ENCODE results near the gene SNN. TPM values are rescaled to one million over a fixed set of nuclear protein-coding genes. Genes with fewer than 3 reads are reported as not detected.

The SNN gene
- 84.2 TPM for polyA plus RNA-seq (2013, experiment 1 of 2)
- 83.6 TPM for polyA plus RNA-seq (2013, experiment 2 of 2)

DNA sequence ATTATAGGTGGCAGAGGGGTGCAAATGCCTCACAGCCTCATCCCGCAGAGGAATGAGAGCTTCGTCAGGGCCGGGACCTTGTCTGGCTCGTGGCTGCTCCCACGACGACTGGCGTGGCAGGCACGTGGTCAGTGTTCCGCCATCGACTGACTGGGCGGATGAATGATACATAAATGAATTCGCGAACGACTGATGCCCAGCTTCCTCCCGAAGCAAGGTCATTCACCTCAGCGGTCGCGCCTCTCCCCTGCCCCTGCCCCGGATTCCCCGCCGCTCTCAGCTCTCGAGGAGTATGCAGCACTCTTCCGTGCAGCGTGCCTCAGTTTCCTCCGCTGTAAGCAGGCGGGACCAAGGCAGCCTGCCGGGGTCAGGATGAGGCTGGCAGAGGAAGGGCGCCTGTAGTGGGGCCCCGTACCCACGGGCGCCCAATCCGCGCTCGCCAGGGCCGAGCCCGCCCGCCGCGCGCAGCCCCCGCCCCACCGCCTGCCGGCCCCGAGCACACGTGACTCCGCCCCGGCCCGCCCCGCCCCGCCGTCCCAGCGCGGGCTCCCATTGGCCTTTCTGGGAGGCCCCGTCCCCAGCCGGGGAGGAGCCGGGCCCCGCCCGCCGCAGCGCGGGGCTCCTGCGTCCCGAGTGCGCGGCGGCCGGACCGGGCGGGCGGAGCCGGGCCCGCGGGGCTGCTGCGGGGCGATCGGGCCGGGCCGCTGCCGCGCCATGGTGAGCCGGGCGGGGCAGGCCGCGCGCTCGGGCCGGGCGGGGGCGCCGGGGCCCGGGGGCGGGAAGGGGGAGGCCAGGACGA, at the start of gene SNN:
Gene SNN (plus strand): TSS at position 632 of the 799 bp plus-strand sequence. CDS start 7,605 bp downstream, outside the sequence.
- H2BK12ac ChIP-seq (ENCODE audit: low read length): peak within 1 kb of the TSS; percentile 66
- H4K91ac ChIP-seq (ENCODE audit: low read depth, low read length, poor library complexity): peak within 1 kb of the TSS; percentile 81
- H2BK5ac ChIP-seq (ENCODE audit: low read length): peak within 1 kb of the TSS; percentile 90
- H3K4me2 ChIP-seq (ENCODE audit: insufficient read depth, low read length, poor library complexity, severe bottlenecking): peak within 1 kb of the TSS; percentile 69
- H3K4ac ChIP-seq (ENCODE audit: low read length): peak within 1 kb of the TSS; percentile 98
- H2BK120ac ChIP-seq (ENCODE audit: low read depth, low read length): peak within 1 kb of the TSS; percentile 61
- peak within 1 kb of the TSS; percentile 93 for H2BK15ac ChIP-seq (ENCODE audit: low read length)
- no peak within 1 kb of the TSS for H3K27ac ChIP-seq (replicated peaks; ENCODE audit: low read length)
- H3K14ac ChIP-seq (ENCODE audit: low read length): peak within 1 kb of the TSS; percentile 95
- peaks cover 5 to 21% of the 10 kb centered on the region in 2 donors for H3K36me3 ChIP-seq (replicated peaks in 1 of 2; ENCODE audit: control insufficient read depth in 2 of 2, insufficient read depth in 2 of 2, low read length in 2 of 2)
- H3K79me1 ChIP-seq (ENCODE audit: low read depth, low read length): peaks cover 34% of the 10 kb centered on the region
- WGBS, 2 donors (ENCODE audit: extremely low coverage in 2 of 2, insufficient read length in 2 of 2, insufficient replicate concordance in 1 of 2): no CpG with 5 or more reads among the region's 93 CpGs
- H3K9me3 ChIP-seq (replicated peaks in 1 of 2; ENCODE audit: control insufficient read depth in 2 of 2, insufficient read depth in 1 of 2, low read depth in 1 of 2, low read length in 2 of 2): no peaks in the 10 kb centered on the region
- peak; percentile 85 for DNase-seq (ENCODE audit: low spot score)
- peak within 1 kb of the TSS; percentile 100 for H3K18ac ChIP-seq (ENCODE audit: low read length)
- peak within 1 kb of the TSS; percentile 31 for H4K8ac ChIP-seq (ENCODE audit: low read depth, low read length)
- H2AK5ac ChIP-seq (ENCODE audit: low read depth, low read length): peak within 1 kb of the TSS; percentile 100
- H3K4me1 ChIP-seq (ENCODE audit: control insufficient read depth in 2 of 2, insufficient read depth in 1 of 2, low read depth in 1 of 2, low read length in 2 of 2): peaks cover 24 to 33% of the 10 kb centered on the region in 2 donors
- H3K27me3 ChIP-seq (ENCODE audit: control insufficient read depth in 3 of 3, insufficient read depth in 3 of 3, low read depth in 1 of 3, low read length in 3 of 3): no peaks in the 10 kb centered on the region
- H2AFZ ChIP-seq (ENCODE audit: low read length): peak within 1 kb of the TSS; percentile 97
- peak within 1 kb of the TSS; percentile 100 for H3K9ac ChIP-seq (ENCODE audit: low read depth, low read length, poor library complexity)
- peak within 1 kb of the TSS; percentile 85 for H3K23ac ChIP-seq (ENCODE audit: low read depth, low read length, poor library complexity)
- H3K4me3 ChIP-seq (ENCODE audit: low read length in 2 of 2): peak within 1 kb of the TSS; percentile 96 to 99

GRCh38 chr16:11619327-11619851, 48.9 kb upstream of the SNN start:
- H2BK12ac ChIP-seq (ENCODE audit: low read length): no peak overlapping the region
- H3K79me1 ChIP-seq (ENCODE audit: low read depth, low read length): no peaks in the 10 kb centered on the region
- H3K23ac ChIP-seq (ENCODE audit: low read depth, low read length, poor library complexity): no peak overlapping the region
- WGBS, 2 donors (ENCODE audit: extremely low coverage in 2 of 2, insufficient read length in 2 of 2, insufficient replicate concordance in 1 of 2): no CpG with 5 or more reads among the region's 2 CpGs
- H3K9me3 ChIP-seq (replicated peaks in 1 of 2; ENCODE audit: control insufficient read depth in 2 of 2, insufficient read depth in 1 of 2, low read depth in 1 of 2, low read length in 2 of 2): peaks cover 0 to 5% of the 10 kb centered on the region in 2 donors
- H2AFZ ChIP-seq (ENCODE audit: low read length): no peak overlapping the region
- no peak overlapping the region for H3K18ac ChIP-seq (ENCODE audit: low read length)
- no peaks in the 10 kb centered on the region for H3K36me3 ChIP-seq (replicated peaks in 1 of 2; ENCODE audit: control insufficient read depth in 2 of 2, insufficient read depth in 2 of 2, low read length in 2 of 2)
- peaks cover 4 to 7% of the 10 kb centered on the region in 2 donors for H3K4me1 ChIP-seq (ENCODE audit: control insufficient read depth in 2 of 2, insufficient read depth in 1 of 2, low read depth in 1 of 2, low read length in 2 of 2)
- H4K8ac ChIP-seq (ENCODE audit: low read depth, low read length): no peak overlapping the region
- H3K4me3 ChIP-seq (ENCODE audit: low read length in 2 of 2): no peak overlapping the region
- no peak overlapping the region for H2BK5ac ChIP-seq (ENCODE audit: low read length)
- peaks cover 0 to 8% (median 0%) of the 10 kb centered on the region in 3 experiments for H3K27me3 ChIP-seq (ENCODE audit: control insufficient read depth in 3 of 3, insufficient read depth in 3 of 3, low read depth in 1 of 3, low read length in 3 of 3)
- no peak for DNase-seq (ENCODE audit: low spot score)
- no peak overlapping the region for H3K9ac ChIP-seq (ENCODE audit: low read depth, low read length, poor library complexity)
- H3K14ac ChIP-seq (ENCODE audit: low read length): no peak overlapping the region
- no peak overlapping the region for H3K4me2 ChIP-seq (ENCODE audit: insufficient read depth, low read length, poor library complexity, severe bottlenecking)
- H3K4ac ChIP-seq (ENCODE audit: low read length): no peak overlapping the region
- no peak overlapping the region for H3K27ac ChIP-seq (replicated peaks; ENCODE audit: low read length)
- H2BK120ac ChIP-seq (ENCODE audit: low read depth, low read length): no peak overlapping the region
- H2AK5ac ChIP-seq (ENCODE audit: low read depth, low read length): no peak overlapping the region
- no peak overlapping the region for H2BK15ac ChIP-seq (ENCODE audit: low read length)
- H4K91ac ChIP-seq (ENCODE audit: low read depth, low read length, poor library complexity): no peak overlapping the region

GRCh38 chr16:11620243-11621003, 47.8 kb upstream of the SNN start:
- H3K9me3 ChIP-seq (replicated peaks in 1 of 2; ENCODE audit: control insufficient read depth in 2 of 2, insufficient read depth in 1 of 2, low read depth in 1 of 2, low read length in 2 of 2): peaks cover 0 to 5% of the 10 kb centered on the region in 2 donors
- no peak overlapping the region for H2BK120ac ChIP-seq (ENCODE audit: low read depth, low read length)
- no peak overlapping the region for H3K4me2 ChIP-seq (ENCODE audit: insufficient read depth, low read length, poor library complexity, severe bottlenecking)
- no peak overlapping the region for H3K14ac ChIP-seq (ENCODE audit: low read length)
- H2BK12ac ChIP-seq (ENCODE audit: low read length): no peak overlapping the region
- H3K36me3 ChIP-seq (replicated peaks in 1 of 2; ENCODE audit: control insufficient read depth in 2 of 2, insufficient read depth in 2 of 2, low read length in 2 of 2): no peaks in the 10 kb centered on the region
- no peak overlapping the region for H4K91ac ChIP-seq (ENCODE audit: low read depth, low read length, poor library complexity)
- no peaks in the 10 kb centered on the region for H3K79me1 ChIP-seq (ENCODE audit: low read depth, low read length)
- no peaks in the 10 kb centered on the region for H3K27me3 ChIP-seq (ENCODE audit: control insufficient read depth in 3 of 3, insufficient read depth in 3 of 3, low read depth in 1 of 3, low read length in 3 of 3)
- no peak overlapping the region for H2BK5ac ChIP-seq (ENCODE audit: low read length)
- peak overlapping the region in 1 of 2 donors; percentile 4 for H3K4me3 ChIP-seq (ENCODE audit: low read length in 2 of 2)
- WGBS, 2 donors (ENCODE audit: extremely low coverage in 2 of 2, insufficient read length in 2 of 2, insufficient replicate concordance in 1 of 2): no CpG with 5 or more reads among the region's 8 CpGs
- H2BK15ac ChIP-seq (ENCODE audit: low read length): no peak overlapping the region
- H2AFZ ChIP-seq (ENCODE audit: low read length): no peak overlapping the region
- peaks cover 4 to 7% of the 10 kb centered on the region in 2 donors for H3K4me1 ChIP-seq (ENCODE audit: control insufficient read depth in 2 of 2, insufficient read depth in 1 of 2, low read depth in 1 of 2, low read length in 2 of 2)
- no peak overlapping the region for H3K4ac ChIP-seq (ENCODE audit: low read length)
- H3K9ac ChIP-seq (ENCODE audit: low read depth, low read length, poor library complexity): no peak overlapping the region
- H3K23ac ChIP-seq (ENCODE audit: low read depth, low read length, poor library complexity): no peak overlapping the region
- H4K8ac ChIP-seq (ENCODE audit: low read depth, low read length): no peak overlapping the region
- no peak overlapping the region for H3K27ac ChIP-seq (replicated peaks; ENCODE audit: low read length)
- no peak for DNase-seq (ENCODE audit: low spot score)
- peak overlapping the region; percentile 46 for H2AK5ac ChIP-seq (ENCODE audit: low read depth, low read length)
- no peak overlapping the region for H3K18ac ChIP-seq (ENCODE audit: low read length)
